ENCODE results near the gene TFAP2D.

TFAP2D gene

DNA sequence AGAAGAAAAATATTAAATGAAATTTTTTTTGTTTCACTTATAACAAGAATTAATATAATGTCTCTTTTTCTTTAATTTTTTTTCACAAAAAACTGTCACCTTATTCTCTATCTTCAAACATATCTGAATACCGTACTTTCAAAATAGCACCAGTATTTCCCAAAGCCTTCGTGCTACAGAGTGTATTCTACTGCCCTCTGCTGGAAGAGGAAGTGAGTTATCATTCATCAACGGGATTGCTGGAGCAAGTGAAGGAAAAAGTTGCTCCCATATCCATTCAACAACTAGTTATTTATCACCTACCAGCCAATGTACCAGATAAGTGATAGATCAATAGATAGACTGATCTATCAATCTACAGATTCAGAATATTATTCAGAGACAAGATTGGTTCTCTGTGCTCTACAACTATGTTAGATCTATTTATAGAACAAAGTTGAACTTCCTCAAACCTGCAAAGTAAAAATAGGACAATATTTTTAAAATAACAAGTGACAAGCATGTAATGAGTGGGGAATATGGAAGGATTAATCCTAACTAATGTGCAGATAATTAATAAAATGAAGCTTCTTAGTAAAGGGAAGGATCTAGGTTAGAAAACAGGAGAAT lies 78.7 kb downstream of the TFAP2D start:
- TF ChIP-seq SNAI2 (CRISPR knock-in tag; IDR thresholded peaks at IDR 0.05) (no peak), GLIS3 (CRISPR knock-in tag; IDR thresholded peaks at IDR 0.05) (no peak), ZNF8 (CRISPR knock-in tag; IDR thresholded peaks at IDR 0.05) (no peak), RARB (CRISPR knock-in tag; IDR thresholded peaks at IDR 0.05) (no peak), TCF4 (CRISPR knock-in tag; IDR thresholded peaks at IDR 0.05; ENCODE audit: borderline replicate concordance) (no peak), TOX (CRISPR knock-in tag; IDR thresholded peaks at IDR 0.05; ENCODE audit: borderline replicate concordance) (no peak), ISL1 (CRISPR knock-in tag; IDR thresholded peaks at IDR 0.05) (no peak), ZFP30 (CRISPR knock-in tag; IDR thresholded peaks at IDR 0.05) (no peak), ESRRG (CRISPR knock-in tag; IDR thresholded peaks at IDR 0.05) (no peak)
- TF ChIP-seq, protein P1, sequence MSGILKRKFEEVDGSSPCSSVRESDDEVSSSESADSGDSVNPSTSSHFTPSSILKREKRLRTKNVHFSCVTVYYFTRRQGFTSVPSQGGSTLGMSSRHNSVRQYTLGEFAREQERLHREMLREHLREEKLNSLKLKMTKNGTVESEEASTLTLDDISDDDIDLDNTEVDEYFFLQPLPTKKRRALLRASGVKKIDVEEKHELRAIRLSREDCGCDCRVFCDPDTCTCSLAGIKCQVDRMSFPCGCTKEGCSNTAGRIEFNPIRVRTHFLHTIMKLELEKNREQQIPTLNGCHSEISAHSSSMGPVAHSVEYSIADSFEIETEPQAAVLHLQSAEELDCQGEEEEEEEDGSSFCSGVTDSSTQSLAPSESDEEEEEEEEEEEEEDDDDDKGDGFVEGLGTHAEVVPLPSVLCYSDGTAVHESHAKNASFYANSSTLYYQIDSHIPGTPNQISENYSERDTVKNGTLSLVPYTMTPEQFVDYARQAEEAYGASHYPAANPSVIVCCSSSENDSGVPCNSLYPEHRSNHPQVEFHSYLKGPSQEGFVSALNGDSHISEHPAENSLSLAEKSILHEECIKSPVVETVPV (CRISPR knock-in tag; IDR thresholded peaks at IDR 0.05): no peak
- TF ChIP-seq, protein P2, sequence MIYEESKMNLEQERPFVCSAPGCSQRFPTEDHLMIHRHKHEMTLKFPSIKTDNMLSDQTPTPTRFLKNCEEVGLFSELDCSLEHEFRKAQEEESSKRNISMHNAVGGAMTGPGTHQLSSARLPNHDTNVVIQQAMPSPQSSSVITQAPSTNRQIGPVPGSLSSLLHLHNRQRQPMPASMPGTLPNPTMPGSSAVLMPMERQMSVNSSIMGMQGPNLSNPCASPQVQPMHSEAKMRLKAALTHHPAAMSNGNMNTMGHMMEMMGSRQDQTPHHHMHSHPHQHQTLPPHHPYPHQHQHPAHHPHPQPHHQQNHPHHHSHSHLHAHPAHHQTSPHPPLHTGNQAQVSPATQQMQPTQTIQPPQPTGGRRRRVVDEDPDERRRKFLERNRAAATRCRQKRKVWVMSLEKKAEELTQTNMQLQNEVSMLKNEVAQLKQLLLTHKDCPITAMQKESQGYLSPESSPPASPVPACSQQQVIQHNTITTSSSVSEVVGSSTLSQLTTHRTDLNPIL (CRISPR knock-in tag; IDR thresholded peaks at IDR 0.05; ENCODE audit: low read depth): no peak
- TF ChIP-seq, protein P3, sequence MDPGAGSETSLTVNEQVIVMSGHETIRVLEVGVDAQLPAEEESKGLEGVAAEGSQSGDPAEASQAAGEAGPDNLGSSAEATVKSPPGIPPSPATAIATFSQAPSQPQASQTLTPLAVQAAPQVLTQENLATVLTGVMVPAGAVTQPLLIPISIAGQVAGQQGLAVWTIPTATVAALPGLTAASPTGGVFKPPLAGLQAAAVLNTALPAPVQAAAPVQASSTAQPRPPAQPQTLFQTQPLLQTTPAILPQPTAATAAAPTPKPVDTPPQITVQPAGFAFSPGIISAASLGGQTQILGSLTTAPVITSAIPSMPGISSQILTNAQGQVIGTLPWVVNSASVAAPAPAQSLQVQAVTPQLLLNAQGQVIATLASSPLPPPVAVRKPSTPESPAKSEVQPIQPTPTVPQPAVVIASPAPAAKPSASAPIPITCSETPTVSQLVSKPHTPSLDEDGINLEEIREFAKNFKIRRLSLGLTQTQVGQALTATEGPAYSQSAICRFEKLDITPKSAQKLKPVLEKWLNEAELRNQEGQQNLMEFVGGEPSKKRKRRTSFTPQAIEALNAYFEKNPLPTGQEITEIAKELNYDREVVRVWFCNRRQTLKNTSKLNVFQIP (CRISPR knock-in tag; IDR thresholded peaks at IDR 0.05; ENCODE audit: borderline replicate concordance, low read depth): no peak
- peak; percentile 71 for ATAC-seq

DNA sequence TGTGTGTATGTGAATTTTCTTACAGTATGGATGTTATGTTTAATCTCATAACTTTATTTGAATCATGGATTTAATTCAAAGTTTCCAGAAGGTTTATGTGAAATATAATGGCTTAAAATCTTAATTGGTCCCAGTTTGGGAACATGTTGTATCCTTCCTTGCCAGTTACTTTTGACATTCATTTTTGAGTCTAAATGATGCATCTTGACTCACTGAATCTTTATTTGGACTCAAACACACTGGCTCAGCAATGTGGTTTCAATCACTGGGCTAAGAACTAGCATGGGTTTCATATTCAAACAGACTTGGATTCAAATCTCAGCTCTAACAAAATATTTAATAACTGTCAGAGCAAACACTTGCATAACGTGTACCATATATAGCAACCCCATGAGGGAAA lies 79.4 kb downstream of the TFAP2D start:
- no peak for ATAC-seq
- TF ChIP-seq TCF4 (CRISPR knock-in tag; IDR thresholded peaks at IDR 0.05; ENCODE audit: borderline replicate concordance) (no peak), ARNTL (CRISPR knock-in tag; IDR thresholded peaks at IDR 0.05; ENCODE audit: borderline replicate concordance, low read depth) (no peak), BACH2 (CRISPR knock-in tag; IDR thresholded peaks at IDR 0.05; ENCODE audit: borderline replicate concordance) (no peak), ZFP3 (CRISPR knock-in tag; IDR thresholded peaks at IDR 0.05) (no peak), ESRRG (CRISPR knock-in tag; IDR thresholded peaks at IDR 0.05) (no peak), TOX (CRISPR knock-in tag; IDR thresholded peaks at IDR 0.05; ENCODE audit: borderline replicate concordance) (no peak), PPARA (CRISPR knock-in tag; IDR thresholded peaks at IDR 0.05; ENCODE audit: borderline replicate concordance) (no peak), ZNF565 (CRISPR knock-in tag; conservative IDR thresholded peaks at IDR 0.05; ENCODE audit: low read depth) (no peak), ZFP30 (CRISPR knock-in tag; IDR thresholded peaks at IDR 0.05) (no peak), SNAI2 (CRISPR knock-in tag; IDR thresholded peaks at IDR 0.05) (no peak), ZNF70 (CRISPR knock-in tag; IDR thresholded peaks at IDR 0.05) (no peak)
- TF ChIP-seq, protein P3 (CRISPR knock-in tag; IDR thresholded peaks at IDR 0.05; ENCODE audit: borderline replicate concordance, low read depth): no peak
- TF ChIP-seq, protein P1 (CRISPR knock-in tag; IDR thresholded peaks at IDR 0.05): no peak
- TF ChIP-seq, protein P4, sequence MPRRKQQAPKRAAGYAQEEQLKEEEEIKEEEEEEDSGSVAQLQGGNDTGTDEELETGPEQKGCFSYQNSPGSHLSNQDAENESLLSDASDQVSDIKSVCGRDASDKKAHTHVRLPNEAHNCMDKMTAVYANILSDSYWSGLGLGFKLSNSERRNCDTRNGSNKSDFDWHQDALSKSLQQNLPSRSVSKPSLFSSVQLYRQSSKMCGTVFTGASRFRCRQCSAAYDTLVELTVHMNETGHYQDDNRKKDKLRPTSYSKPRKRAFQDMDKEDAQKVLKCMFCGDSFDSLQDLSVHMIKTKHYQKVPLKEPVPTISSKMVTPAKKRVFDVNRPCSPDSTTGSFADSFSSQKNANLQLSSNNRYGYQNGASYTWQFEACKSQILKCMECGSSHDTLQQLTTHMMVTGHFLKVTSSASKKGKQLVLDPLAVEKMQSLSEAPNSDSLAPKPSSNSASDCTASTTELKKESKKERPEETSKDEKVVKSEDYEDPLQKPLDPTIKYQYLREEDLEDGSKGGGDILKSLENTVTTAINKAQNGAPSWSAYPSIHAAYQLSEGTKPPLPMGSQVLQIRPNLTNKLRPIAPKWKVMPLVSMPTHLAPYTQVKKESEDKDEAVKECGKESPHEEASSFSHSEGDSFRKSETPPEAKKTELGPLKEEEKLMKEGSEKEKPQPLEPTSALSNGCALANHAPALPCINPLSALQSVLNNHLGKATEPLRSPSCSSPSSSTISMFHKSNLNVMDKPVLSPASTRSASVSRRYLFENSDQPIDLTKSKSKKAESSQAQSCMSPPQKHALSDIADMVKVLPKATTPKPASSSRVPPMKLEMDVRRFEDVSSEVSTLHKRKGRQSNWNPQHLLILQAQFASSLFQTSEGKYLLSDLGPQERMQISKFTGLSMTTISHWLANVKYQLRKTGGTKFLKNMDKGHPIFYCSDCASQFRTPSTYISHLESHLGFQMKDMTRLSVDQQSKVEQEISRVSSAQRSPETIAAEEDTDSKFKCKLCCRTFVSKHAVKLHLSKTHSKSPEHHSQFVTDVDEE (CRISPR knock-in tag; IDR thresholded peaks at IDR 0.05): no peak

Data from SK-N-SH treated with all-trans-retinoic acid at 6 μM for 48 hours (cell line).